ENCODE data around the gene OR9Q2.

The OR9Q2 gene

GRCh38 chr11:58188770-58189169, at the start of gene OR9Q2:
TSS of gene OR9Q2 (plus strand) at chr11:58189070. CDS start at chr11:58190491, 1,421 bp downstream.
- no peaks in the 10 kb centered on the region for H3K27me3 ChIP-seq
- no peaks in the 10 kb centered on the region for H3K4me1 ChIP-seq

GRCh38 chr11:58142761-58143160, 46.1 kb upstream of the OR9Q2 start:
- H3K27ac ChIP-seq: no peak overlapping the region
- H4K20me1 ChIP-seq: no peaks in the 10 kb centered on the region
- H3K4me1 ChIP-seq: no peaks in the 10 kb centered on the region
- H3K4me2 ChIP-seq: no peak overlapping the region
- no peaks in the 10 kb centered on the region for H3K36me3 ChIP-seq
- H3K9ac ChIP-seq: no peak overlapping the region
- no peak for TF ChIP-seq Cebpa-rat (IDR thresholded peaks at IDR 0.05)
- no peaks in the 10 kb centered on the region for H3K9me3 ChIP-seq
- no peak overlapping the region for H3K4me3 ChIP-seq
- H3K27me3 ChIP-seq: no peaks in the 10 kb centered on the region

More at GRCh38 chr11:58188770-58189169, at the start of gene OR9Q2:
- H3K4me2 ChIP-seq: no peak within 1 kb of the TSS
- no peaks in the 10 kb centered on the region for H3K9me3 ChIP-seq
- no peak within 1 kb of the TSS for H3K4me3 ChIP-seq
- H3K9ac ChIP-seq: no peak within 1 kb of the TSS
- no peaks in the 10 kb centered on the region for H3K36me3 ChIP-seq
- no peak within 1 kb of the TSS for H3K27ac ChIP-seq
- no peak for TF ChIP-seq Cebpa-rat (IDR thresholded peaks at IDR 0.05)
- H4K20me1 ChIP-seq: no peaks in the 10 kb centered on the region

- Histone ChIP-seq H3K9me3 (no peaks in the 10 kb centered on the region), H3K36me3 (no peaks in the 10 kb centered on the region), H3K27ac (no peak overlapping the region), H3K9ac (no peak overlapping the region), H3K4me3 (no peak overlapping the region), H4K20me1 (no peaks in the 10 kb centered on the region), H3K27me3 (no peaks in the 10 kb centered on the region), H3K4me1 (peaks cover 8% of the 10 kb centered on the region; the same call in 1 of the 2 replicates), H3K4me2 (no peak overlapping the region)
- TF ChIP-seq Cebpa-rat (IDR thresholded peaks at IDR 0.05): no peak
Measured at GRCh38 chr11:58152781-58153180, 36.1 kb upstream of the OR9Q2 start.

- Histone ChIP-seq H3K27ac (no peak overlapping the region), H3K4me3 (no peak overlapping the region), H4K20me1 (no peaks in the 10 kb centered on the region), H3K9me3 (no peaks in the 10 kb centered on the region), H3K36me3 (no peaks in the 10 kb centered on the region), H3K9ac (no peak overlapping the region), H3K4me1 (no peaks in the 10 kb centered on the region), H3K27me3 (no peaks in the 10 kb centered on the region), H3K4me2 (no peak overlapping the region)
- TF ChIP-seq Cebpa-rat (IDR thresholded peaks at IDR 0.05): no peak
Measured at GRCh38 chr11:58164389-58164788, 24.5 kb upstream of the OR9Q2 start.

- no peaks in the 10 kb centered on the region for H4K20me1 ChIP-seq
- no peaks in the 10 kb centered on the region for H3K27me3 ChIP-seq
- H3K9ac ChIP-seq: no peak overlapping the region
- H3K36me3 ChIP-seq: no peaks in the 10 kb centered on the region
- H3K4me3 ChIP-seq: no peak overlapping the region
- H3K4me2 ChIP-seq: no peak overlapping the region
- no peaks in the 10 kb centered on the region for H3K9me3 ChIP-seq
- H3K4me1 ChIP-seq: no peaks in the 10 kb centered on the region
- no peak for TF ChIP-seq Cebpa-rat (IDR thresholded peaks at IDR 0.05)
- H3K27ac ChIP-seq: no peak overlapping the region
Measured at GRCh38 chr11:58164990-58165389, 23.9 kb upstream of the OR9Q2 start.

GRCh38 chr11:58165504-58166106, 23.3 kb upstream of the OR9Q2 start:
- no peak overlapping the region for H3K9ac ChIP-seq
- no peak for TF ChIP-seq Cebpa-rat (IDR thresholded peaks at IDR 0.05)
- no peaks in the 10 kb centered on the region for H3K9me3 ChIP-seq
- H3K27ac ChIP-seq: no peak overlapping the region
- H4K20me1 ChIP-seq: no peaks in the 10 kb centered on the region
- H3K4me2 ChIP-seq: no peak overlapping the region
- H3K36me3 ChIP-seq: no peaks in the 10 kb centered on the region
- H3K4me3 ChIP-seq: no peak overlapping the region
- H3K27me3 ChIP-seq: no peaks in the 10 kb centered on the region
- H3K4me1 ChIP-seq: no peaks in the 10 kb centered on the region

GRCh38 chr11:58177409-58178054, 11.3 kb upstream of the OR9Q2 start:
- Histone ChIP-seq H3K9ac (no peak overlapping the region), H4K20me1 (no peaks in the 10 kb centered on the region), H3K4me2 (no peak overlapping the region), H3K4me3 (no peak overlapping the region), H3K9me3 (no peaks in the 10 kb centered on the region), H3K4me1 (no peaks in the 10 kb centered on the region), H3K27me3 (no peaks in the 10 kb centered on the region), H3K36me3 (no peaks in the 10 kb centered on the region), H3K27ac (no peak overlapping the region)
- TF ChIP-seq Cebpa-rat (IDR thresholded peaks at IDR 0.05): no peak

GRCh38 chr11:58178444-58178843, 10.4 kb upstream of the OR9Q2 start:
- TF ChIP-seq Cebpa-rat (IDR thresholded peaks at IDR 0.05): no peak
- H3K4me1 ChIP-seq: no peaks in the 10 kb centered on the region
- no peaks in the 10 kb centered on the region for H3K27me3 ChIP-seq
- no peaks in the 10 kb centered on the region for H3K36me3 ChIP-seq
- H3K27ac ChIP-seq: no peak overlapping the region
- no peaks in the 10 kb centered on the region for H3K9me3 ChIP-seq
- no peaks in the 10 kb centered on the region for H4K20me1 ChIP-seq
- H3K4me2 ChIP-seq: no peak overlapping the region
- H3K9ac ChIP-seq: no peak overlapping the region
- H3K4me3 ChIP-seq: no peak overlapping the region

- no peak overlapping the region for H3K4me2 ChIP-seq
- H3K4me3 ChIP-seq: no peak overlapping the region
- TF ChIP-seq Cebpa-rat (IDR thresholded peaks at IDR 0.05): no peak
- no peak overlapping the region for H3K27ac ChIP-seq
- no peak overlapping the region for H3K9ac ChIP-seq
- no peaks in the 10 kb centered on the region for H3K4me1 ChIP-seq
- no peaks in the 10 kb centered on the region for H4K20me1 ChIP-seq
- no peaks in the 10 kb centered on the region for H3K36me3 ChIP-seq
- no peaks in the 10 kb centered on the region for H3K9me3 ChIP-seq
- H3K27me3 ChIP-seq: no peaks in the 10 kb centered on the region
Measured at GRCh38 chr11:58179648-58180047, 9.2 kb upstream of the OR9Q2 start.

GRCh38 chr11:58186938-58187337, 1.9 kb upstream of the OR9Q2 start:
- H3K9me3 ChIP-seq: no peaks in the 10 kb centered on the region
- H3K27ac ChIP-seq: no peak overlapping the region
- H4K20me1 ChIP-seq: no peaks in the 10 kb centered on the region
- no peaks in the 10 kb centered on the region for H3K27me3 ChIP-seq
- TF ChIP-seq Cebpa-rat (IDR thresholded peaks at IDR 0.05): no peak
- no peak overlapping the region for H3K4me2 ChIP-seq
- H3K4me3 ChIP-seq: no peak overlapping the region
- no peak overlapping the region for H3K9ac ChIP-seq
- no peaks in the 10 kb centered on the region for H3K4me1 ChIP-seq
- no peaks in the 10 kb centered on the region for H3K36me3 ChIP-seq

All from BLaER1 (cell line).